CD4-positive, alpha-beta memory T cell (primary cell): ENCODE results near the gene LEMD3. TPM values are rescaled to one million over a fixed set of nuclear protein-coding genes. Genes with fewer than 3 reads are reported as not detected.

Source experiments
- CTCF ChIA-PET: fragments of 350-600 bp; sonication (Branson Sonifier 250); formaldehyde crosslinking; loops from one replicate; lab custom pipeline; 2021; ENCODE audit warnings: inconsistent platforms; ENCODE audit not compliant: partially characterized antibody; lab: Charles Lee
- POLR2A ChIA-PET: fragments of 350-600 bp; sonication (Branson Sonifier 250); formaldehyde crosslinking; loops from one replicate; lab custom pipeline; 2021; ENCODE audit not compliant: partially characterized antibody; lab: Charles Lee
- DNase-seq, 5 donors: peaks; one replicate each; pipeline versions ENCODE4 v3.0.0 to v3.0.0-alpha.2; 2020 to 2022; ENCODE audit warnings: mixed read lengths in 1 of 5
- H3K27ac ChIP-seq: one replicate; pipeline ENCODE4 v1.7.0; 2013; ENCODE audit warnings: low read depth, low read length
- H3K27me3 ChIP-seq: 2 replicates; pipeline ENCODE4 v1.7.0; 2013; ENCODE audit warnings: mild to moderate bottlenecking, low read length, moderate library complexity; ENCODE audit not compliant: insufficient read depth
- H3K36me3 ChIP-seq: 2 replicates; pipeline ENCODE4 v1.7.0; 2013; ENCODE audit warnings: mild to moderate bottlenecking, low read length, moderate library complexity; ENCODE audit not compliant: insufficient read depth
- H3K4me1 ChIP-seq: 2 replicates; pipeline ENCODE4 v1.7.0; 2013; ENCODE audit warnings: mild to moderate bottlenecking, low read length, moderate library complexity; ENCODE audit not compliant: insufficient read depth
- H3K4me3 ChIP-seq, 2 donors: one replicate each; pipeline ENCODE4 v1.7.0; 2013; ENCODE audit warnings: low read length in 2 of 2, mild to moderate bottlenecking in 1 of 2
- H3K9me3 ChIP-seq, 2 donors: one replicate each; pipeline ENCODE4 v1.7.0; 2013; ENCODE audit warnings: low read length in 2 of 2, control low read depth in 1 of 2; ENCODE audit not compliant: control insufficient read depth in 1 of 2
- H3K27ac Mint-ChIP-seq, 7 donors: one replicate each; pipeline ENCODE4 v1.8.0; 2020 to 2021; ENCODE audit warnings: mixed read lengths in 7 of 7, mild to moderate bottlenecking in 6 of 7, inconsistent platforms in 3 of 7, moderate library complexity in 3 of 7
- H3K27me3 Mint-ChIP-seq, 2 donors: one replicate each; pipeline ENCODE4 v1.8.0; 2020 to 2021; ENCODE audit warnings: mixed read lengths in 2 of 2
- H3K36me3 Mint-ChIP-seq, 2 donors: one replicate each; pipeline ENCODE4 v1.8.0; 2020 to 2021; ENCODE audit warnings: mixed read lengths in 2 of 2, inconsistent platforms in 1 of 2, mild to moderate bottlenecking in 1 of 2
- H3K4me1 Mint-ChIP-seq, 4 donors: one replicate each; pipeline ENCODE4 v1.8.0; 2020 to 2021; ENCODE audit warnings: mixed read lengths in 4 of 4, mild to moderate bottlenecking in 1 of 4
- H3K4me3 Mint-ChIP-seq, 8 donors: one replicate each; pipeline ENCODE4 v1.8.0; 2020 to 2021; ENCODE audit warnings: mixed read lengths in 8 of 8, mild to moderate bottlenecking in 7 of 8, moderate library complexity in 6 of 8, inconsistent platforms in 3 of 8
- H3K9me3 Mint-ChIP-seq, 8 donors: one replicate each; pipeline ENCODE4 v1.8.0; 2020 to 2021; ENCODE audit warnings: mixed read lengths in 8 of 8, mild to moderate bottlenecking in 5 of 8, inconsistent platforms in 3 of 8, moderate library complexity in 1 of 8
- intact Hi-C: fragments of 100-400 bp; cut with micrococcal nuclease; formaldehyde crosslinking; loops from one replicate; pipeline ENCODE4 v1.15.1; 2023
- polyA plus RNA-seq, 2 donors: library from polyadenylated mRNA; unstranded; fragments of 300-500 nt; fragmentation: Illumina TruSeq; gene quantifications; one replicate each; pipeline ENCODE4 v1.2.3, GENCODE V29; 2021
- total RNA-seq, 2 experiments: library from RNA; stranded (reverse); gene quantifications; one replicate each; pipeline ENCODE4 v1.2.3, GENCODE V29; 2021

Gene LEMD3
- total RNA-seq: 10 to 100 TPM; 50.0 to 52.6 TPM
- 10 to 100 TPM; 25.0 to 25.6 TPM for polyA plus RNA-seq

- Mint-ChIP-seq H3K9me3 (no peaks in the 10 kb centered on the region), H3K27ac (peak within 1 kb of the TSS; percentile 97 to 100 (median 99)), H3K36me3 (peaks cover 0 to 31% of the 10 kb centered on the region in 2 donors), H3K4me1 (peaks cover 20 to 33% (median 27%) of the 10 kb centered on the region in 4 donors), H3K27me3 (no peaks in the 10 kb centered on the region), H3K4me3 (peak within 1 kb of the TSS; percentile 98 to 100 (median 100))
- H3K27me3 ChIP-seq: no peaks in the 10 kb centered on the region
- DNase-seq: peak; percentile 94 to 96 (median 95)
- POLR2A ChIA-PET: interaction anchor here (0.6 to 3.1 kb wide), 22 partner anchors 9 to 1133 kb away, joined by 3 to 19 read pairs (median 4); partner anchors contain the start of genes HELB, LLPH, TMBIM4 and XPOT
- intact Hi-C loops: loop anchor here (1.0 to 10.0 kb wide), 6 partner anchors 9 to 1000 kb away; partner anchors contain the start of genes KICS2, LLPH, TMBIM4 and XPOT
- H3K9me3 ChIP-seq: no peaks in the 10 kb centered on the region
- CTCF ChIA-PET: interaction anchor here (0.7 to 1.7 kb wide), 8 partner anchors 11 to 1000 kb away, joined by 3 to 16 read pairs (median 4); no protein-coding TSS in a partner anchor
- peak within 1 kb of the TSS; percentile 71 to 89 for H3K4me3 ChIP-seq
- no peaks in the 10 kb centered on the region for H3K36me3 ChIP-seq
- H3K27ac ChIP-seq: peak within 1 kb of the TSS; percentile 95
- H3K4me1 ChIP-seq: peaks cover 47% of the 10 kb centered on the region
These were observed at the start of gene LEMD3 for GRCh38 chr12:65169320-65170208. Gene LEMD3 (plus strand): TSS chr12:65169583. CDS start chr12:65169597, 14 bp downstream.

- H3K9me3 Mint-ChIP-seq: no peaks in the 10 kb centered on the region
These were observed 48.1 kb upstream of the LEMD3 start, which contains the start of gene WIF1 for GRCh38 chr12:65121049-65121955. Gene WIF1 (minus strand): TSS chr12:65121305. CDS start chr12:65121191, 114 bp downstream.

GRCh38 chr12:65121956-65122469 lies 47.4 kb upstream of the LEMD3 start:
- H3K4me3 Mint-ChIP-seq: peak overlapping the region in 7 of 8 donors; percentile 20 to 63 (median 56)
- peaks cover 1 to 13% (median 5%) of the 10 kb centered on the region in 4 donors for H3K4me1 Mint-ChIP-seq
- Histone ChIP-seq H3K27ac (no peak overlapping the region), H3K36me3 (no peaks in the 10 kb centered on the region), H3K4me1 (peaks cover 7% of the 10 kb centered on the region), H3K4me3 (no peak overlapping the region), H3K27me3 (peaks cover 9% of the 10 kb centered on the region), H3K9me3 (no peaks in the 10 kb centered on the region)
- no peak overlapping the region for H3K27ac Mint-ChIP-seq
- CTCF ChIA-PET: interaction anchor here (1.0 kb wide), 1 partner anchor 99 kb away, joined by 3 read pairs; no protein-coding TSS in a partner anchor
- POLR2A ChIA-PET: no interaction called here
- DNase-seq: no peak
- H3K27me3 Mint-ChIP-seq: peaks cover 24 to 25% of the 10 kb centered on the region in 2 donors
- no peaks in the 10 kb centered on the region for H3K9me3 Mint-ChIP-seq
- intact Hi-C loops: loop anchor here (5.0 kb wide), 1 partner anchor 230 kb away; no protein-coding TSS in a partner anchor
- no peaks in the 10 kb centered on the region for H3K36me3 Mint-ChIP-seq

More at GRCh38 chr12:65121049-65121955, 48.1 kb upstream of the LEMD3 start, which contains the start of gene WIF1:
- H3K4me1 Mint-ChIP-seq: peaks cover 1 to 13% (median 5%) of the 10 kb centered on the region in 4 donors
- no peak within 1 kb of the TSS for H3K27ac Mint-ChIP-seq
- H3K27me3 Mint-ChIP-seq: peaks cover 26 to 27% of the 10 kb centered on the region in 2 donors
- Histone ChIP-seq H3K36me3 (no peaks in the 10 kb centered on the region), H3K9me3 (no peaks in the 10 kb centered on the region), H3K27ac (no peak within 1 kb of the TSS), H3K27me3 (peaks cover 9% of the 10 kb centered on the region), H3K4me3 (no peak within 1 kb of the TSS), H3K4me1 (peaks cover 7% of the 10 kb centered on the region)
- no peaks in the 10 kb centered on the region for H3K36me3 Mint-ChIP-seq
- ChIA-PET CTCF (interaction anchor here (1.0 kb wide), 1 partner anchor 100 kb away, joined by 3 read pairs; no protein-coding TSS in a partner anchor), POLR2A (no interaction called here)
- DNase-seq: peak in 1 of 5 donors; percentile 2
- H3K4me3 Mint-ChIP-seq: peak within 1 kb of the TSS in 7 of 8 donors; percentile 53 to 73 (median 61)
- intact Hi-C loops: loop anchor here (5.0 kb wide), 1 partner anchor 229 kb away; no protein-coding TSS in a partner anchor

- intact Hi-C loops: loop anchor here (5.0 kb wide), 1 partner anchor 230 kb away; no protein-coding TSS in a partner anchor
- H3K4me1 ChIP-seq: peaks cover 7% of the 10 kb centered on the region
- H3K27me3 ChIP-seq: peaks cover 9% of the 10 kb centered on the region
- peaks cover 1 to 13% (median 5%) of the 10 kb centered on the region in 4 donors for H3K4me1 Mint-ChIP-seq
- H3K9me3 Mint-ChIP-seq: no peaks in the 10 kb centered on the region
- ChIA-PET CTCF (interaction anchor here (0.7 to 1.1 kb wide), 3 partner anchors 16 to 98 kb away, joined by 3 read pairs; no protein-coding TSS in a partner anchor), POLR2A (no interaction called here)
- peaks cover 23 to 27% of the 10 kb centered on the region in 2 donors for H3K27me3 Mint-ChIP-seq
- no peak for DNase-seq
- H3K36me3 ChIP-seq: no peaks in the 10 kb centered on the region
- no peak overlapping the region for H3K4me3 ChIP-seq
- H3K27ac Mint-ChIP-seq: no peak overlapping the region
- H3K27ac ChIP-seq: no peak overlapping the region
- peak overlapping the region in 1 of 8 donors; percentile 1 for H3K4me3 Mint-ChIP-seq
- H3K36me3 Mint-ChIP-seq: no peaks in the 10 kb centered on the region
- no peaks in the 10 kb centered on the region for H3K9me3 ChIP-seq
These were observed 46.7 kb upstream of the LEMD3 start for GRCh38 chr12:65122703-65123102.

GRCh38 chr12:65123435-65124063 lies 45.8 kb upstream of the LEMD3 start:
- peaks cover 18 to 25% of the 10 kb centered on the region in 2 donors for H3K27me3 Mint-ChIP-seq
- no peak overlapping the region for H3K4me3 ChIP-seq
- H3K36me3 ChIP-seq: no peaks in the 10 kb centered on the region
- POLR2A ChIA-PET: interaction anchor here (1.0 kb wide), 1 partner anchor 46 kb away, joined by 3 read pairs; the partner anchor contains the start of gene LEMD3
- CTCF ChIA-PET: interaction anchor here (0.7 to 1.1 kb wide), 6 partner anchors 11 to 204 kb away, joined by 3 to 5 read pairs (median 3); no protein-coding TSS in a partner anchor
- H3K4me1 ChIP-seq: peaks cover 7% of the 10 kb centered on the region
- DNase-seq: peak in 2 of 5 donors; percentile 12 to 14
- H3K9me3 Mint-ChIP-seq: no peaks in the 10 kb centered on the region
- H3K4me3 Mint-ChIP-seq: no peak overlapping the region
- H3K27me3 ChIP-seq: peaks cover 9% of the 10 kb centered on the region
- H3K27ac ChIP-seq: no peak overlapping the region
- no peak overlapping the region for H3K27ac Mint-ChIP-seq
- peaks cover 1 to 13% (median 5%) of the 10 kb centered on the region in 4 donors for H3K4me1 Mint-ChIP-seq
- H3K36me3 Mint-ChIP-seq: no peaks in the 10 kb centered on the region
- intact Hi-C loops: loop anchor here (5.0 kb wide), 1 partner anchor 231 kb away; no protein-coding TSS in a partner anchor
- H3K9me3 ChIP-seq: no peaks in the 10 kb centered on the region

GRCh38 chr12:65125247-65125646 lies 44.1 kb upstream of the LEMD3 start:
- CTCF ChIA-PET: no interaction called here
- peaks cover 1 to 13% (median 5%) of the 10 kb centered on the region in 4 donors for H3K4me1 Mint-ChIP-seq
- peaks cover 7% of the 10 kb centered on the region for H3K4me1 ChIP-seq
- no peak overlapping the region for H3K4me3 Mint-ChIP-seq
- no peaks in the 10 kb centered on the region for H3K9me3 Mint-ChIP-seq
- POLR2A ChIA-PET: no interaction called here
- H3K27ac Mint-ChIP-seq: no peak overlapping the region
- peaks cover 9% of the 10 kb centered on the region for H3K27me3 ChIP-seq
- intact Hi-C loops: no loop called here
- no peaks in the 10 kb centered on the region for H3K9me3 ChIP-seq
- H3K36me3 Mint-ChIP-seq: no peaks in the 10 kb centered on the region
- H3K27me3 Mint-ChIP-seq: peaks cover 15 to 23% of the 10 kb centered on the region in 2 donors
- H3K4me3 ChIP-seq: no peak overlapping the region
- no peak overlapping the region for H3K27ac ChIP-seq
- DNase-seq: no peak
- no peaks in the 10 kb centered on the region for H3K36me3 ChIP-seq
